HG03135 (cell line): ENCODE results near the gene TEC.
"Not testable (repeated sequence)": the region's sequence is repeated elsewhere in the genome, so short reads cannot be mapped to it uniquely, and the experiment has no call there.

Experiments
- ATAC-seq: cut with Tn5 transposase; IDR thresholded peaks from one replicate; pipeline ENCODE4 v1.9.1; 2021; ENCODE audit warnings: mild to moderate bottlenecking, moderate library complexity; ENCODE audit not compliant: unreplicated experiment

Gene TEC

GRCh38 chr4:48268956-48269860 is at the start of gene TEC:
Gene TEC (minus strand): TSS chr4:48269838. CDS start chr4:48228614, 41,224 bp downstream.
- peak; percentile 28 for ATAC-seq

GRCh38 chr4:48315728-48316630 is 46.3 kb upstream of the TEC start:
- no peak for ATAC-seq

- ATAC-seq, result not testable (repeated sequence)
Observed at GRCh38 chr4:48314746-48315145, 45.1 kb upstream of the TEC start.

GRCh38 chr4:48311896-48312295 is 42.3 kb upstream of the TEC start:
- no peak for ATAC-seq

- ATAC-seq, result no peak
Observed at GRCh38 chr4:48308901-48309300, 39.3 kb upstream of the TEC start.

- no peak for ATAC-seq
Observed at GRCh38 chr4:48307528-48307927, 37.9 kb upstream of the TEC start.

- no peak for ATAC-seq
Observed at GRCh38 chr4:48305508-48305907, 35.9 kb upstream of the TEC start.

- ATAC-seq, result no peak
Observed at GRCh38 chr4:48300004-48300403, 30.4 kb upstream of the TEC start.

- ATAC-seq, result no peak
Observed at GRCh38 chr4:48299560-48299959, 29.9 kb upstream of the TEC start.

GRCh38 chr4:48297256-48297846 is 27.7 kb upstream of the TEC start:
- ATAC-seq, result no peak

GRCh38 chr4:48296365-48296764 is 26.7 kb upstream of the TEC start:
- peak; percentile 87 for ATAC-seq

- no peak for ATAC-seq
Observed at GRCh38 chr4:48295116-48295515, 25.5 kb upstream of the TEC start.

GRCh38 chr4:48292218-48292790 is 22.7 kb upstream of the TEC start:
- not testable (repeated sequence) for ATAC-seq

- no peak for ATAC-seq
Observed at GRCh38 chr4:48290146-48290772, 20.6 kb upstream of the TEC start.

- not testable (repeated sequence) for ATAC-seq
Observed at GRCh38 chr4:48286060-48286459, 16.4 kb upstream of the TEC start.

GRCh38 chr4:48285640-48286039 is 16.0 kb upstream of the TEC start:
- ATAC-seq, result not testable (repeated sequence)

GRCh38 chr4:48275686-48276085 is 6.0 kb upstream of the TEC start:
- ATAC-seq, result no peak

- ATAC-seq, result peak; percentile 42
Observed at GRCh38 chr4:48275247-48275646, 5.6 kb upstream of the TEC start.

GRCh38 chr4:48271626-48272025 is 2.0 kb upstream of the TEC start:
- ATAC-seq, result no peak

- no peak for ATAC-seq
Observed at GRCh38 chr4:48270951-48271473, 1.4 kb upstream of the TEC start.
